GM12891 (cell line): Measurements from ENCODE around the gene BHLHE40.
"Not testable (repeated sequence)": the region's sequence is repeated elsewhere in the genome, so short reads cannot be mapped to it uniquely, and the experiment has no call there.

Source experiments
- POLR2A ChIP-seq: IDR thresholded peaks from 2 replicates; pipeline ENCODE4 v1.6.1; 2011; ENCODE audit warnings: low read depth, low read length, control low read depth
- POLR2AphosphoS5 ChIP-seq: IDR thresholded peaks from 2 replicates; pipeline ENCODE4 v1.6.1; 2011; ENCODE audit warnings: low read depth, low read length, control low read depth
- TAF1 ChIP-seq: IDR thresholded peaks from 2 replicates; pipeline ENCODE4 v1.6.1; 2011; ENCODE audit warnings: low read depth, low read length, control low read depth

DNA sequence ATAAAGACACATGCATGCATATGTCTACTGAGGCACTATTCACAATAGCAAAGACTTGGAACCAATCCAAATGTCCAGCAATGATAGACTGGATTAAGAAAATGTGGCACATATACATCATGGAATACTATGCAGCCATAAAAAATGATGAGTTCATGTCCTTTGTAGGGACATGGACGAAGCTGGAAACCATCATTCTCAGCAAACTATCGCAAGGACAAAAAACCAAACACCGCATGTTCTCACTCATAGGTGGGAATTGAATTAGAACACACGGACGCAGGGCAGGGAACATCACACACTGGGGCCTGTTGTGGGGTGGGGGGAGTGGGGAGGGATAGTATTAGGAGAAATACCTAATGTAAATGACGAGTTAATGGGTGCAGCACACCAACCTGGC lies 7.8 kb upstream of the BHLHE40 start:
- not testable (repeated sequence) for TF ChIP-seq POLR2AphosphoS5, TAF1, POLR2A
